ENCODE data around the gene CCDC33. TPM values are rescaled to one million over a fixed set of nuclear protein-coding genes. Genes with fewer than 3 reads are reported as not detected.

Gene CCDC33
- total and polyA plus RNA-seq, 8 donors: not detected

DNA sequence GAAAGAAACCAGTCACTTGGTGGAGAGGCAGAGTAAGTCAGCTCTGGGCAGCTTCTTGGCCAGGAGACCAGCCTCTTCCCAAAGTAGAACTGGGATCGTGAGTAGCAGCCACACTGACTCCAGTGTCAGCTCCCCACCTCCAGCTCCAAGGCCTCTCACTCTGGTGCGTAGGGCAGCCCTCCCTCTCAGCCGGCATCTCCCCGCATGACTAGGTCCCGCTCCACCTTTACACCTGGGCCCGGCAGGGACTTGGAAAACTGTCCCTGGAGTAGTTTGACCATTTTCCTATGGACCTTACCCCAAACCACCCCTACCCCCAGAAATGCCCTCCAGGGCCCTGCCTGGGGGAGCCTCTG is 36.9 kb upstream of the CCDC33 start:
- intact Hi-C loops (cut with DNase I): no loop called here
- Histone ChIP-seq H3K36me3 (no peaks in the 10 kb centered on the region), H3K27ac (no peak overlapping the region), H3K4me3 (no peak overlapping the region), H3K9me3 (no peaks in the 10 kb centered on the region), H3K27me3 (no peaks in the 10 kb centered on the region), H3K4me1 (no peaks in the 10 kb centered on the region)
- ATAC-seq (no peak), DNase-seq (peak in 1 of 6 donors; percentile 45), FAIRE-seq (no peak)
- WGBS, 2 donors: 86 to 88% methylated on average over 6 of the region's 6 CpGs
- no peak for TF ChIP-seq CTCF (IDR thresholded peaks at IDR 0.05)

- ATAC-seq (peak in 3 of 4 donors; percentile 42 to 64 (median 61)), FAIRE-seq (no peak), DNase-seq (peak in 1 of 6 donors; percentile 13)
- H3K27ac ChIP-seq: no peak overlapping the region
- no peaks in the 10 kb centered on the region for H3K36me3 ChIP-seq
- intact Hi-C loops (cut with DNase I): no loop called here
- 55 to 73% methylated on average over 1 of the region's 1 CpG for WGBS, 2 donors
- no peak overlapping the region for H3K4me3 ChIP-seq
- H3K4me1 ChIP-seq: no peaks in the 10 kb centered on the region
- no peak for TF ChIP-seq CTCF (IDR thresholded peaks at IDR 0.05)
- no peaks in the 10 kb centered on the region for H3K9me3 ChIP-seq
- H3K27me3 ChIP-seq: no peaks in the 10 kb centered on the region
Observed at GRCh38 chr15:74200412-74200815, 35.7 kb upstream of the CCDC33 start.

- TF ChIP-seq CTCF (IDR thresholded peaks at IDR 0.05): no peak
- Histone ChIP-seq H3K9me3 (no peaks in the 10 kb centered on the region), H3K27me3 (no peaks in the 10 kb centered on the region), H3K27ac (no peak overlapping the region), H3K36me3 (no peaks in the 10 kb centered on the region), H3K4me1 (no peaks in the 10 kb centered on the region), H3K4me3 (no peak overlapping the region)
- ATAC-seq (peak in 1 of 4 donors; percentile 25), FAIRE-seq (no peak), DNase-seq (peak in 1 of 6 donors; percentile 24)
- intact Hi-C loops (cut with DNase I): no loop called here
- whole genome bisulfite sequencing, 2 donors: 68 to 78% methylated on average over 8 of the region's 8 CpGs
Observed at GRCh38 chr15:74200871-74201419, 35.2 kb upstream of the CCDC33 start.

DNA sequence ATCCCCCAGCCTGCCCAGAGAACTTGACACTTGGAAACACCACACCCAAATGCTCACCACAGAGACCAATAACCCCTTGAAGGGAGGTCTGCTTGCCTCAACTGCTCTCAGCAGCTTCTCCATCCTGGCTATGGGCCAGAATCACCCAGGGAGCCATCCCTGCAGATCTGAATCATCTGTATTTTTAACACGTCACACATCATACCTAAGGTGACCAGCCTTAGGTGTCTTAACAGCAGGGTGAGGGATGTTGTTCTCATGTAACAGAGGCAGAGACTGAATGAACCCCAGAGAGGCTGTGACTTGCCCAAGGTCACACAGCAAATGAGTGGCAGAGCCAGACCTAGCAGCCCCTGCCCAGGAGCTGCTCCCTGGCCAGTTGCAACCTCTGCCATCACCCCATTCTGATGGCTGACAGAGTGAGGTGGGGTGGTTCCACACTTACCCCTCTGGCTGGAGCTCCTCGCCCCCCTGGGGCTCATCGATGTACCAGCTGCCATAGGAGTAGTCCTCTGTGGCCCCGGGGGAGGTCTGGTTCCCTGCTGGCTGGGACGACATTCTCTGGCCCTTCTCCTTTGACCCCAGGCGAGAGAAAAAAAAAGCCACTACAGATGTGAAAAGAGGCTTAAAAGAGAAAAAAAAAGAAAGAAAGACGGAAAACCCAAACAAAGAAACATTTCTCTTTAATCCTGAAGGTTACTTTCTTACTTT is 34.3 kb upstream of the CCDC33 start:
- TF ChIP-seq CTCF (IDR thresholded peaks at IDR 0.05): no peak
- no peak overlapping the region for H3K4me3 ChIP-seq
- no peaks in the 10 kb centered on the region for H3K9me3 ChIP-seq
- no peaks in the 10 kb centered on the region for H3K4me1 ChIP-seq
- no peaks in the 10 kb centered on the region for H3K36me3 ChIP-seq
- DNase-seq (peak in 1 of 6 donors; percentile 16), FAIRE-seq (no peak), ATAC-seq (no peak)
- H3K27me3 ChIP-seq: no peaks in the 10 kb centered on the region
- intact Hi-C loops (cut with DNase I): no loop called here
- 41 to 45% methylated on average over 7 of the region's 7 CpGs for WGBS, 2 donors
- H3K27ac ChIP-seq: no peak overlapping the region
